Measurements from ENCODE around the gene HSF2BP.
"Not testable (repeated sequence)": the region's sequence is repeated elsewhere in the genome, so short reads cannot be mapped to it uniquely, and the experiment has no call there.

HSF2BP gene

GRCh38 chr21:43517701-43518100 lies 141.6 kb downstream of the HSF2BP start:
- POLR2A ChIA-PET; CTCF ChIA-PET; DNase-seq (ENCODE audit: extremely low spot score): not testable (repeated sequence)

GRCh38 chr21:43516860-43517627 lies 142.2 kb downstream of the HSF2BP start:
- DNase-seq (ENCODE audit: extremely low spot score); CTCF ChIA-PET; POLR2A ChIA-PET: not testable (repeated sequence)

- DNase-seq (ENCODE audit: extremely low spot score); CTCF ChIA-PET; POLR2A ChIA-PET: not testable (repeated sequence)
Observed at GRCh38 chr21:43516295-43516847, 142.9 kb downstream of the HSF2BP start.

GRCh38 chr21:43514834-43515233 lies 144.5 kb downstream of the HSF2BP start:
- DNase-seq (ENCODE audit: extremely low spot score); CTCF ChIA-PET; POLR2A ChIA-PET: not testable (repeated sequence)

GRCh38 chr21:43513023-43513422 lies 146.3 kb downstream of the HSF2BP start:
- POLR2A ChIA-PET; DNase-seq (ENCODE audit: extremely low spot score); CTCF ChIA-PET: not testable (repeated sequence)

- DNase-seq (ENCODE audit: extremely low spot score); POLR2A ChIA-PET; CTCF ChIA-PET: not testable (repeated sequence)
Observed at GRCh38 chr21:43511209-43511608, 148.1 kb downstream of the HSF2BP start.

GRCh38 chr21:43510669-43511068 lies 148.6 kb downstream of the HSF2BP start:
- CTCF ChIA-PET; DNase-seq (ENCODE audit: extremely low spot score); POLR2A ChIA-PET: not testable (repeated sequence)

- CTCF ChIA-PET: not testable (repeated sequence)
Observed at GRCh38 chr21:43503892-43504291, 155.4 kb downstream of the HSF2BP start.

GRCh38 chr21:43503075-43503750 lies 156.1 kb downstream of the HSF2BP start:
- DNase-seq (ENCODE audit: extremely low spot score); CTCF ChIA-PET; POLR2A ChIA-PET: not testable (repeated sequence)

More at GRCh38 chr21:43503892-43504291, 155.4 kb downstream of the HSF2BP start:
- POLR2A ChIA-PET; DNase-seq (ENCODE audit: extremely low spot score): not testable (repeated sequence)

GRCh38 chr21:43502407-43503071 lies 156.7 kb downstream of the HSF2BP start:
- POLR2A ChIA-PET; CTCF ChIA-PET; DNase-seq (ENCODE audit: extremely low spot score): not testable (repeated sequence)

GRCh38 chr21:43498924-43499323 lies 160.4 kb downstream of the HSF2BP start:
- CTCF ChIA-PET; DNase-seq (ENCODE audit: extremely low spot score); POLR2A ChIA-PET: not testable (repeated sequence)

GRCh38 chr21:43498065-43498464 lies 161.2 kb downstream of the HSF2BP start:
- POLR2A ChIA-PET; DNase-seq (ENCODE audit: extremely low spot score); CTCF ChIA-PET: not testable (repeated sequence)

GRCh38 chr21:43494279-43495012 lies 164.8 kb downstream of the HSF2BP start:
- DNase-seq (ENCODE audit: extremely low spot score); CTCF ChIA-PET; POLR2A ChIA-PET: not testable (repeated sequence)

GRCh38 chr21:43493471-43493870 lies 165.8 kb downstream of the HSF2BP start:
- CTCF ChIA-PET; POLR2A ChIA-PET; DNase-seq (ENCODE audit: extremely low spot score): not testable (repeated sequence)

- DNase-seq (ENCODE audit: extremely low spot score); POLR2A ChIA-PET; CTCF ChIA-PET: not testable (repeated sequence)
Observed at GRCh38 chr21:43488235-43488634, 171.1 kb downstream of the HSF2BP start.

GRCh38 chr21:43486051-43486450 lies 173.2 kb downstream of the HSF2BP start:
- CTCF ChIA-PET; DNase-seq (ENCODE audit: extremely low spot score); POLR2A ChIA-PET: not testable (repeated sequence)

GRCh38 chr21:43485016-43485415 lies 174.3 kb downstream of the HSF2BP start:
- DNase-seq (ENCODE audit: extremely low spot score); CTCF ChIA-PET; POLR2A ChIA-PET: not testable (repeated sequence)

GRCh38 chr21:43479197-43479596 lies 180.1 kb downstream of the HSF2BP start:
- POLR2A ChIA-PET; CTCF ChIA-PET; DNase-seq (ENCODE audit: extremely low spot score): not testable (repeated sequence)

All from HEK293T (cell line).